ENCODE data around the gene FSTL4. TPM values are rescaled to one million over a fixed set of nuclear protein-coding genes. Genes with fewer than 3 reads are reported as not detected.

The FSTL4 gene
- total and polyA plus RNA-seq, 2 of the 4 experiments (the other 2 are of a cell fraction), result 0.18 TPM; not detected in 1

- in situ Hi-C loops (cut with MboI; ENCODE audit: low sequenced_read_pairs), result no loop called here
- no peak overlapping the region for H3K27ac ChIP-seq (ENCODE audit: insufficient read depth, low read length)
- H3K18ac ChIP-seq (ENCODE audit: low read depth, low read length), result no peak overlapping the region
- H3K56ac ChIP-seq (ENCODE audit: extremely low read depth, insufficient read depth, low read length), result no peak overlapping the region
- no peaks in the 10 kb centered on the region for H4K20me1 ChIP-seq (ENCODE audit: insufficient read depth, low read length)
- WGBS, 2 experiments (ENCODE audit: extremely low coverage in 2 of 2, insufficient read length in 1 of 2), result 70% methylated on average over 2 of the region's 7 CpGs; no CpG with 5 or more reads in 1 of the 2 experiments
- intact Hi-C loops (cut with micrococcal nuclease), result loop anchor here (5.0 kb wide), 1 partner anchor 250 kb away; no protein-coding TSS in a partner anchor
- dilution Hi-C loops (cut with HindIII; ENCODE audit: low sequenced_read_pairs, unreplicated experiment), result no loop called here
- no peak overlapping the region for H3K9ac ChIP-seq (ENCODE audit: low read depth, low read length)
- no peak overlapping the region for H4K8ac ChIP-seq (ENCODE audit: low read depth in 2 of 2, low read length in 2 of 2)
- no peak overlapping the region for H3K4ac ChIP-seq (ENCODE audit: low read depth, low read length)
- no peak overlapping the region for H4K5ac ChIP-seq (ENCODE audit: low read depth, low read length)
- no peak overlapping the region for H2BK20ac ChIP-seq (ENCODE audit: low read depth, low read length)
- ChIA-PET CTCF (no interaction called here), POLR2A (ENCODE audit: unreplicated experiment) (no interaction called here)
- peaks cover 23% of the 10 kb centered on the region for H3K27me3 ChIP-seq (ENCODE audit: control insufficient read depth, insufficient read depth, low read length)
- no peaks in the 10 kb centered on the region for H3K4me1 ChIP-seq (ENCODE audit: control insufficient read depth, insufficient read depth, low read length)
- H3K36me3 ChIP-seq (ENCODE audit: control insufficient read depth, insufficient read depth, low read length), result no peaks in the 10 kb centered on the region
- TF ChIP-seq RFX5 (IDR thresholded peaks at IDR 0.05; ENCODE audit: low read depth, low read length), result no peak
- no peak for TF ChIP-seq NFE2L2 (IDR thresholded peaks at IDR 0.05; ENCODE audit: low read depth, low read length)
- no peak for TF ChIP-seq MXI1 (IDR thresholded peaks at IDR 0.05; ENCODE audit: borderline replicate concordance, low read depth, low read length)
- TF ChIP-seq CTCF (conservative IDR thresholded peaks at IDR 0.05; ENCODE audit: low read depth, low read length), result no peak
- no peak for TF ChIP-seq ELK1 (IDR thresholded peaks at IDR 0.05; ENCODE audit: borderline replicate concordance, low read depth, low read length)
- TF ChIP-seq MAZ (IDR thresholded peaks at IDR 0.05; ENCODE audit: borderline replicate concordance, low read depth, low read length), result no peak
- TF ChIP-seq RAD21 (IDR thresholded peaks at IDR 0.05; ENCODE audit: low read length), result no peak
- TF ChIP-seq USF2 (IDR thresholded peaks at IDR 0.05; ENCODE audit: low read depth, low read length), result no peak
- no peak for TF ChIP-seq POLR2A (IDR thresholded peaks at IDR 0.05; ENCODE audit: low read depth, low read length)
- TF ChIP-seq MAFK (IDR thresholded peaks at IDR 0.05; ENCODE audit: low read depth, low read length), result no peak
- TF ChIP-seq RCOR1 (IDR thresholded peaks at IDR 0.05; ENCODE audit: insufficient replicate concordance, low read length), result no peak
- TF ChIP-seq CHD1 (IDR thresholded peaks at IDR 0.05; ENCODE audit: low read depth, low read length), result no peak
- TF ChIP-seq FOS (IDR thresholded peaks at IDR 0.05; ENCODE audit: low read depth, low read length), result no peak
- no peak overlapping the region for H3K23ac ChIP-seq (ENCODE audit: low read depth, low read length)
- H3K79me1 ChIP-seq (ENCODE audit: low read depth in 1 of 2, low read length in 2 of 2), result no peaks in the 10 kb centered on the region
- H2BK5ac ChIP-seq (ENCODE audit: low read depth, low read length, poor library complexity, severe bottlenecking), result no peak overlapping the region
- no peak overlapping the region for H2BK120ac ChIP-seq (ENCODE audit: low read depth, low read length)
- no peak overlapping the region for H3K4me2 ChIP-seq (ENCODE audit: low read depth, low read length)
- H3K9me1 ChIP-seq (ENCODE audit: insufficient read depth, low read length), result no peaks in the 10 kb centered on the region
- no peaks in the 10 kb centered on the region for H3K9me3 ChIP-seq (ENCODE audit: control insufficient read depth, insufficient read depth, low read length)
- H2AK9ac ChIP-seq (replicated peaks; ENCODE audit: low read depth, low read length, poor library complexity), result no peak overlapping the region
- no peak overlapping the region for H3K4me3 ChIP-seq (ENCODE audit: insufficient read depth, low read depth, low read length)
- H4K91ac ChIP-seq (ENCODE audit: insufficient read depth, low read depth, low read length), result no peak overlapping the region
- no peak overlapping the region for H3K14ac ChIP-seq (replicated peaks; ENCODE audit: low read depth, low read length)
- DNase-seq (no peak), ATAC-seq (ENCODE audit: low read depth) (no peak)
- H2AFZ ChIP-seq (replicated peaks; ENCODE audit: low read length, poor library complexity), result no peak overlapping the region
- no TSS peak for BruUV-seq (replicated peaks)
- H2BK15ac ChIP-seq (ENCODE audit: low read depth, low read length), result no peak overlapping the region
- H2AK5ac ChIP-seq (ENCODE audit: low read depth, low read length), result no peak overlapping the region
Measured at GRCh38 chr5:133362438-133362837, 249.9 kb downstream of the FSTL4 start.

Data from IMR-90 (cell line).